Activated naive CD8-positive, alpha-beta T cell treated with anti-CD3 and anti-CD28 coated beads, Interleukin-2, amount 50 U/mL, for 24 hours (primary cell): ENCODE data around the gene C2orf68.
"Not testable (repeated sequence)": the region's sequence is repeated elsewhere in the genome, so short reads cannot be mapped to it uniquely, and the experiment has no call there.

Source experiments
- ATAC-seq: fragments of 150-1000 bp; cut with Tn5 transposase; one replicate; pipeline ENCODE4 v1.10.0; 2021
- DNase-seq: peaks from one replicate; pipeline ENCODE4 v3.0.0; 2021
- H3K27ac Mint-ChIP-seq: one replicate; pipeline ENCODE4 v1.8.0; 2021; ENCODE audit warnings: mild to moderate bottlenecking, mixed read lengths
- H3K27me3 Mint-ChIP-seq: one replicate; pipeline ENCODE4 v1.8.0; 2021; ENCODE audit warnings: mixed read lengths
- H3K36me3 Mint-ChIP-seq: one replicate; pipeline ENCODE4 v1.8.0; 2021; ENCODE audit warnings: low read depth, mixed read lengths
- H3K4me1 Mint-ChIP-seq: one replicate; pipeline ENCODE4 v1.8.0; 2021; ENCODE audit warnings: mixed read lengths
- H3K4me3 Mint-ChIP-seq: one replicate; pipeline ENCODE4 v1.8.0; 2021; ENCODE audit warnings: mild to moderate bottlenecking, moderate library complexity, mixed read lengths
- H3K9me3 Mint-ChIP-seq: one replicate; pipeline ENCODE4 v1.8.0; 2021; ENCODE audit warnings: mixed read lengths

The C2orf68 gene, protein sequence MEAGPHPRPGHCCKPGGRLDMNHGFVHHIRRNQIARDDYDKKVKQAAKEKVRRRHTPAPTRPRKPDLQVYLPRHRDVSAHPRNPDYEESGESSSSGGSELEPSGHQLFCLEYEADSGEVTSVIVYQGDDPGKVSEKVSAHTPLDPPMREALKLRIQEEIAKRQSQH

DNA sequence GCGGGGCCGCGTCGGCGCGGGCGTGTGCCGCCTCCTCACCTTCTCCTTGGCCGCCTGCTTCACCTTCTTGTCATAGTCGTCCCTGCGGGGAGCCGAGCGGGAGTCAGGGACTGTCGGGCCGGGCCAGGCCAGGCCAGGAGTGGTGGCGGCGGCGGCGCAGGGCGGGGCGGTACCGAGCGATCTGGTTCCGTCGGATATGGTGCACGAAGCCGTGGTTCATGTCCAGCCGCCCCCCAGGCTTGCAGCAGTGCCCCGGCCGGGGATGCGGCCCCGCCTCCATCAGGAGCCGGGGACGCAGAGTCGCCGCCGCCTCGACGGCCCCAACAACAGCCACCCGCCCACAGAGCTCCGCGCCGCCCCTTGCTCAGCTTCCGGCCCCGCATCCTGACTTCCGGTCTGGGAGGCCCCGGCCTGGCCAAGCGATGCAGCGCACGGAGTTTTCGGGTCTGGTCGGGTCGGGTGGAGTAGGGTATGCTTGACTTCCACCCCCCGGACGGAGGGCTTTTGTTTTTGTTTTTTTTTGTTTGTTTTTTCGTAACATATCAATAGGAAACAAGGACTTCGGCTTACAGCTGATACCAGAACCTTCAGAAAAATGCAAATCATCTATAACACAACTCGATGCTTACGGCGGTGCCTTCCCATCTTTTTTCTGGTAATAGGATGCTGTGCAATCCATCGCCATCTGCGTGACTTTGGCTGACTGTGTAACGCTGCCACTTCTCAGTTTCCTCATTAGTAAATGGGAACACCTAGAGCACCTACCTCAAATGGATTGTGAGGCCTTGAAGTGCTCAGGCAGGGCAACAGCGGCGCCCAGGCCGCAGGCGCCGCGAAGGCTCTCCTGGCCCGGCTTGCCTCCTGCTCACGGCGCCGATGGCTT, at the start of gene C2orf68:
C2orf68 (minus strand) TSS at position 362 of the 883 bp plus-strand sequence; CDS start at position 280, 82 bp downstream.
- H3K27me3 Mint-ChIP-seq = no peaks in the 10 kb centered on the region
- H3K9me3 Mint-ChIP-seq = no peaks in the 10 kb centered on the region
- peak within 1 kb of the TSS; percentile 98 for H3K4me3 Mint-ChIP-seq
- peak within 1 kb of the TSS; percentile 95 for H3K27ac Mint-ChIP-seq
- DNase-seq (peak; percentile 92), ATAC-seq (peak; percentile 79)
- peaks cover 35% of the 10 kb centered on the region for H3K4me1 Mint-ChIP-seq
- peaks cover 14% of the 10 kb centered on the region for H3K36me3 Mint-ChIP-seq

GRCh38 chr2:85661139-85661858, 49.4 kb upstream of the C2orf68 start:
- Mint-ChIP-seq H3K9me3 (no peaks in the 10 kb centered on the region), H3K4me3 (no peak overlapping the region), H3K27me3 (no peaks in the 10 kb centered on the region), H3K36me3 (no peaks in the 10 kb centered on the region), H3K4me1 (no peaks in the 10 kb centered on the region), H3K27ac (no peak overlapping the region)
- no peak for ATAC-seq
- DNase-seq = no peak

- Mint-ChIP-seq H3K36me3 (peaks cover 3% of the 10 kb centered on the region), H3K27me3 (no peaks in the 10 kb centered on the region), H3K27ac (no peak overlapping the region), H3K4me3 (no peak overlapping the region), H3K4me1 (no peaks in the 10 kb centered on the region), H3K9me3 (no peaks in the 10 kb centered on the region)
- ATAC-seq (no peak), DNase-seq (no peak)
Observed at GRCh38 chr2:85660725-85661124, 48.9 kb upstream of the C2orf68 start.

- ATAC-seq, H3K4me3 Mint-ChIP-seq, H3K9me3 Mint-ChIP-seq, H3K4me1 Mint-ChIP-seq, DNase-seq, H3K27me3 Mint-ChIP-seq, H3K27ac Mint-ChIP-seq, H3K36me3 Mint-ChIP-seq: not testable (repeated sequence)
Observed at GRCh38 chr2:85660301-85660700, 48.4 kb upstream of the C2orf68 start.

DNA sequence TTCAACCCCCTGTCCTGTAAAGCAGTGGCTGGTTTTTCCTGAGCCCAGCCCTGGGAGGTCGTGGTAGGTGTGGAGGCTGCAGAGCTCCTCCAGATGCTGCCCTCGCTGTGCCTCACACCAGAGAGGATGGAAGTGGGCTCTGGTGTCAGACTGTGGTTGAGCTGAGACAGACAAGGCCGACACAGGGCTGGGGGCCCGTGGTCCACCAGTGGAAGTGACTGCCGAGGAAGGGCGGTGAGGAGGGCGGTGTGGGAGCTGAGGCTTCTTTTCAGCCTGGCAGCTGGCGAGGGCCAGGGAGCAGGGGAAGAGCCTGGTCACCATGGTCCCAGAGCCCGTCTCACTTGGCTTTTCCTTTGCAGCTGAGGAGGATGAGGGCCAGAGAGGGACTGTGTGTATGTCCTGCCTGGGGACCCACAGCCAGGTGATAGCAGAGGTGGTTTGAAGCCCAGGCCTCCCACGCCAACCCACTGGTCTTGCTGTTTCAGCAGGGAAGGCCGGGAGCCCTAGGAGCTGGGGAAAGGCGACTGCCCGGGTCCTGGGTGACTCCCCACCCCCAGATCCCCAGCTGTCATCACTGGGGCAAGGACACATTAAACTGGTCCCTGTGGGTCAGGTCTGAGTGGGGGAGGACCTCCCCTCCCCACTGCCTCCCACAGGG, 47.6 kb upstream of the C2orf68 start:
- Mint-ChIP-seq H3K36me3 (peaks cover 3% of the 10 kb centered on the region), H3K27ac (no peak overlapping the region), H3K27me3 (no peaks in the 10 kb centered on the region), H3K9me3 (no peaks in the 10 kb centered on the region), H3K4me1 (no peaks in the 10 kb centered on the region), H3K4me3 (no peak overlapping the region)
- no peak for ATAC-seq
- no peak for DNase-seq

DNA sequence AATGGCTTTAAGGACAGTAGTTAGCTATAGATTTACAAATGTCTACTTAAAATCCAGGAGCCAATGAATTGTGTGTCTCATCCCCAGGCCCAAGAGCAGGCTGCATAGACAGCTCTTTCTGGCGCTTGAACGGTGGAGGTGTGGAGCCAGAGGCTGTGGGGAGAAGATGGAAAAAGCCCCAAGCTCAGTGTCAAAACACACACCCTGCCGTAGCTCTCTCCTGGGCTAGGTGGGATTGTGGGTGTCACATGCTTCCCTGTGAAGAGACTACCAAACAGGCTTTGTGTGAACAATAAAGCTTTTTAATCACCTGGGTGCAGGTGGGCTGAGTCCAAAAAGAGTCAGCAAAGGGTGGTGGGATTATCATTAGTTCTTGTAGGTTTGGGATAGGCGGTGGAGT, 45.5 kb upstream of the C2orf68 start:
- not testable (repeated sequence) for H3K27ac Mint-ChIP-seq, H3K4me3 Mint-ChIP-seq, H3K9me3 Mint-ChIP-seq, H3K27me3 Mint-ChIP-seq, ATAC-seq, DNase-seq, H3K4me1 Mint-ChIP-seq
- H3K36me3 Mint-ChIP-seq = peaks cover 13% of the 10 kb centered on the region

DNA sequence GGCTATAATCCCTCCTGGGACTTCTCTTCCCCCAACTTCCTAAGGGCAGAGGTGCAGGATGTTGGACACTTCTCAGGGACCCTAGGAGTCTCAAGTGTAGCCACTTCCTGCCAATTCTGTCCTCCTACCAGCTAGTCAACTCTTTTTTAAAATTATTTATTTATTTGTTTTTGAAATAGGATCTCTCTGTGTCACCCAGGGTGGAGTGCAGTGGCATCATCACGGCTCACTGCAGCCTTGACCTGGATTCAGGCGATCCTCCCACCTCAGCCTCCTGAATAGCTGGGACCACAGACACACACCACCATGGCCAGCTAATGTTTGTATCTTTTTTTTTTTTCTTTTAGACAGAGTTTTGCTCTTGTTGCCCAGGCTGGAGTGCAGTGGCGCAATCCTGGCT, 44.6 kb upstream of the C2orf68 start:
- no peaks in the 10 kb centered on the region for H3K4me1 Mint-ChIP-seq
- no peak overlapping the region for H3K4me3 Mint-ChIP-seq
- peaks cover 18% of the 10 kb centered on the region for H3K36me3 Mint-ChIP-seq
- DNase-seq (no peak), ATAC-seq (no peak)
- no peak overlapping the region for H3K27ac Mint-ChIP-seq
- H3K9me3 Mint-ChIP-seq = no peaks in the 10 kb centered on the region
- no peaks in the 10 kb centered on the region for H3K27me3 Mint-ChIP-seq

DNA sequence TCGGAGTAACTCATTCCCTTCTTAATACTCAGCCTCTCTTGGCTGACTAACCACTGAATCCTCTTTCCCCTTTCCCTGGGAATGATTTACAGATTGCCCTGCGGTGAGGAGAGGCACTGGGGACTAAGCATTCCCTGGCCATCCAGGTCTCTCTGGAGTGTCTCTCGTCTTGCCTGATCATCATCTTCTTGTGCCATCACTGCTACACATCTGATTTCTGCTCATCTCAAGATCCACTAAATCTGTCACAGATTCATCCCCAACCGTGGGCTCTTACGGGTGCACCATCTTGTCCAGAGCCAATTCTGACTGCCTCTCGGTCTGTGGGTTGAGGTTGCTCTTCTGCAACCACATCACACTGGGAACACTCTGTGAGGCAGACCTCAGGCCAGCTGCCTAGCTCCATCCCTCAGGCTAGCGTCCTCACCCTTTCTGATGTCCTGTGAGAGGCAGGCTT, 44.1 kb upstream of the C2orf68 start:
- no peaks in the 10 kb centered on the region for H3K27me3 Mint-ChIP-seq
- DNase-seq = no peak
- no peak for ATAC-seq
- no peak overlapping the region for H3K4me3 Mint-ChIP-seq
- H3K27ac Mint-ChIP-seq = no peak overlapping the region
- H3K4me1 Mint-ChIP-seq = no peaks in the 10 kb centered on the region
- peaks cover 23% of the 10 kb centered on the region for H3K36me3 Mint-ChIP-seq
- no peaks in the 10 kb centered on the region for H3K9me3 Mint-ChIP-seq

DNA sequence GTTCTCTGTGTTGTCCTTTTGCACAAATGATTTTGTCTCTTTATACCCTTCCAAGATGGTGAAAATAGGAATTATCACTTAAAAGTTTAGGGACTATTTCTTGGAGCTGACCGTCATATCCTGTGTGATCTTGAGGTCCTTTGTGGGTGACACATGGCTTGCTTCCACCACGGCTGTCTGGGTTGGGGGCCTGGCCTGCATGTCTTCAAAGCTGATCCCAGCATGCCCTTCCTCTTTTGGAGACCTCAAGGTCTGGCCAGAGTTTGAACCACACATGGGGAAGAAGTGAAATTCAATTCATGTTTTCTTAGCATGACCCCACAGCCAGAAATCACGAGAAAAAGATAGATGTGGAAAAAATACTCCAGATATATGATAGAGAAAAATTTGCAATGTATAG, 42.1 kb upstream of the C2orf68 start:
- H3K27ac Mint-ChIP-seq = no peak overlapping the region
- no peaks in the 10 kb centered on the region for H3K27me3 Mint-ChIP-seq
- H3K4me3 Mint-ChIP-seq = no peak overlapping the region
- H3K36me3 Mint-ChIP-seq = peaks cover 35% of the 10 kb centered on the region
- H3K4me1 Mint-ChIP-seq = no peaks in the 10 kb centered on the region
- DNase-seq = no peak
- no peaks in the 10 kb centered on the region for H3K9me3 Mint-ChIP-seq
- ATAC-seq = no peak

GRCh38 chr2:85652056-85652455, 40.2 kb upstream of the C2orf68 start:
- no peaks in the 10 kb centered on the region for H3K9me3 Mint-ChIP-seq
- peaks cover 3% of the 10 kb centered on the region for H3K4me1 Mint-ChIP-seq
- H3K4me3 Mint-ChIP-seq = no peak overlapping the region
- ATAC-seq (no peak), DNase-seq (no peak)
- no peak overlapping the region for H3K27ac Mint-ChIP-seq
- peaks cover 49% of the 10 kb centered on the region for H3K36me3 Mint-ChIP-seq
- H3K27me3 Mint-ChIP-seq = no peaks in the 10 kb centered on the region

DNA sequence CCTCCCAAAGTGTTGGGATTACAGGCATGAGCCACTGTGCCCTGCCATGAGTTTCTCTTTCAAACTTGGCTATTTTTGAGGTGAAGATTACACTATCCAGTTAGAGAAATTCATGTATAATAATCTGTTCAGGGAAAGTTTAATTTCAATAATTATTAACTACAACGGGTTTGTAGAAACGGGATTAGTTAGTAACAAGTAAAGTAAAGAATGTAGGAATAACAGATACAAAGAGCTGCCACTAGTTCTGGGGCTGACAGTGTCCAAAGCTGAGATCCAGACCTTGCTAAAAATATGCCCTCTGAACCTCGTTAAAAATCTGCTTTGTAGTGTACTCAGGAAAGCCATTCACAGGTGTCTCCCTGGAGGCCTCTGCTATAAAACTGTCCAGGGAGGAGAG, 39.2 kb upstream of the C2orf68 start:
- no peaks in the 10 kb centered on the region for H3K9me3 Mint-ChIP-seq
- no peak for DNase-seq
- ATAC-seq = no peak
- peaks cover 56% of the 10 kb centered on the region for H3K36me3 Mint-ChIP-seq
- no peak overlapping the region for H3K4me3 Mint-ChIP-seq
- peaks cover 3% of the 10 kb centered on the region for H3K4me1 Mint-ChIP-seq
- no peaks in the 10 kb centered on the region for H3K27me3 Mint-ChIP-seq
- H3K27ac Mint-ChIP-seq = no peak overlapping the region

DNA sequence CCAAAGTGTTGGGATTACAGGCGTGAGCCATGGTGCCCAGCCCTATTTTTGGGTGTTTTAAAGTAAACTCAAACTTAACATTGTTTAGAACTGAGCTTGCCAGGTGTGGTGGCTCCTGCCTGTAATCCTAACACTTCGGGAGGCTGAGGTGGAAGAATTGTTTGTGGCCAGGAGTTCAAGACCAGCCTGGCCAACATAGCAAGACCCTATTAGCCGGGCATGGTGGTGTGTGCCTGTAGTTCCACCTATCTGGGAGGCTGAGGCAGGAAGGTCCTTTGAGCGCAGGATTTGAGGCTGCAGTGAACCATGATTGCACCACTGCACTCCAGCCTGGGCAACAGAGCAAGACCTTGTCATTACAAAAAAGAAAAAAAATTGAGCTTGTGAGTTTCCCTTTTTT, 38.6 kb upstream of the C2orf68 start:
- Mint-ChIP-seq H3K4me1 (peaks cover 3% of the 10 kb centered on the region), H3K36me3 (peaks cover 58% of the 10 kb centered on the region), H3K4me3 (no peak overlapping the region), H3K9me3 (no peaks in the 10 kb centered on the region), H3K27me3 (no peaks in the 10 kb centered on the region), H3K27ac (no peak overlapping the region)
- ATAC-seq (no peak), DNase-seq (no peak)

DNA sequence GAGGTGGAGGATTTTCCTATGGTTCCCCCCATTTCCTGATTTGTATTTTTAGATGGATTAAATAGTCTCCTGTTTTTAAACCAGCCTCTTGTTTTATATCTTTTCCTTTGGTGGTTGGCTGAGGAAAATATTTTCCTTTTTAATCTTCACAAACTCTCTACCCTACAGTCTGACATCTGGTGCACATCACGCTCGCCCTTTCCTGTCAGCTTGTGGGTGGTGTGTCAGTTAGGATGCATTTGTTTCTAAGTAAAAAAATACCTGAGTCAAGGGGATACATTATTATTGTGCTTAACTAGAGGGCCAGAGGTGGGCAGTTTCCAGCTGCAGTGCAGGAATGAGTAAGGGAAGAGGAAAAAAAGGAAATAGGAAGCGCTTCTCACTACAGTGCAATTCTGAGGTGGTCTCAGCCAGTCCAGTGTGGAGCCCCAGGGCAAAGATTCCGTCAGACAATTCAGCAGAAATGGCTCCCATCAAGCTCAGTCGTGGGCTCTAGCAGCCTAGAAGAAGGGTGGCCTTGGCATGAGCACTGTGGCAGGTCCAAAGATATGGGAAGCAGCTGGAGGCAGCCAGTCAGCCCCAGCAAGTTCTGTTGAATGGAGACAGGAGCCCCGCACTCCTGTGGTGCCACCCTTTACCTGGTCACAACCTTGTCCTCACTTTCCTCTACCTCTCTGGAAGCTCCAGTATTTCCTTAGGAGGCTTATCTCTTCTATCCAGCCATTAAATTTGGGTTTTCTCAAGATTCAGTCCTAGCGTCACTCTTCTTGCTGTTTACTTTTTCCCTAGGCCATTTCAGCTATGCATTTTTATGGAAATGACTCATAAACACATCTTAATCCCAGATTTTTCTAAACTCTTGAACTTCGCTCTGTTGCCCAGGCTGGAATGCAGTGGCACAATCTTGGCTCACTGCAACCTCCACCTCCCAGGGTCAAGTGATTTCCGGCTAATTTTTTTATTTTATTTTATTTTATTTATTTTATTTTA, 37.6 kb upstream of the C2orf68 start:
- DNase-seq (no peak), ATAC-seq (no peak)
- no peak overlapping the region for H3K4me3 Mint-ChIP-seq
- H3K4me1 Mint-ChIP-seq = peaks cover 3% of the 10 kb centered on the region
- no peaks in the 10 kb centered on the region for H3K27me3 Mint-ChIP-seq
- H3K36me3 Mint-ChIP-seq = peaks cover 63% of the 10 kb centered on the region
- no peaks in the 10 kb centered on the region for H3K9me3 Mint-ChIP-seq
- peak overlapping the region; percentile 6 for H3K27ac Mint-ChIP-seq
